Measurements from ENCODE around the gene TMCO6.

DNA sequence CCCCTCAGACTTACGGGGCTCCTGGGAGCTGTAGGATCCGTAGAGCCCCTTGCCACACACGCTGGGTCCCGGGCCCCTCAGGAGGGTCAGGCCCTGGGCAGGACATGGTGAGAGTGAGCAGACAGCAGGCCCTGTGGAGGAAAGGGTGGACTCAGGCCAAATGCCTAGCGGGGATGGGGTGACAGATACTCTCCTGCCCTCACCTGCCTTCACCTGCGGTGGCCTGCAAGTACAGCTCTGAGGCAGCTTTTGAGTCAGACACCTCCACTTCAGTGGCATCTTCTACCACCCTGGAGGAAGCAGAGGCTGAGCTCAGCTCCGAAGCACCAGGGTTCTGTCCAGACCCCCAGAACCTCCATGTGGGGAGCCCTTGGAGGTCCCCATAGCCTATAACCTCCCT, 48.4 kb upstream of the TMCO6 start:
- TF ChIP-seq, protein P1, sequence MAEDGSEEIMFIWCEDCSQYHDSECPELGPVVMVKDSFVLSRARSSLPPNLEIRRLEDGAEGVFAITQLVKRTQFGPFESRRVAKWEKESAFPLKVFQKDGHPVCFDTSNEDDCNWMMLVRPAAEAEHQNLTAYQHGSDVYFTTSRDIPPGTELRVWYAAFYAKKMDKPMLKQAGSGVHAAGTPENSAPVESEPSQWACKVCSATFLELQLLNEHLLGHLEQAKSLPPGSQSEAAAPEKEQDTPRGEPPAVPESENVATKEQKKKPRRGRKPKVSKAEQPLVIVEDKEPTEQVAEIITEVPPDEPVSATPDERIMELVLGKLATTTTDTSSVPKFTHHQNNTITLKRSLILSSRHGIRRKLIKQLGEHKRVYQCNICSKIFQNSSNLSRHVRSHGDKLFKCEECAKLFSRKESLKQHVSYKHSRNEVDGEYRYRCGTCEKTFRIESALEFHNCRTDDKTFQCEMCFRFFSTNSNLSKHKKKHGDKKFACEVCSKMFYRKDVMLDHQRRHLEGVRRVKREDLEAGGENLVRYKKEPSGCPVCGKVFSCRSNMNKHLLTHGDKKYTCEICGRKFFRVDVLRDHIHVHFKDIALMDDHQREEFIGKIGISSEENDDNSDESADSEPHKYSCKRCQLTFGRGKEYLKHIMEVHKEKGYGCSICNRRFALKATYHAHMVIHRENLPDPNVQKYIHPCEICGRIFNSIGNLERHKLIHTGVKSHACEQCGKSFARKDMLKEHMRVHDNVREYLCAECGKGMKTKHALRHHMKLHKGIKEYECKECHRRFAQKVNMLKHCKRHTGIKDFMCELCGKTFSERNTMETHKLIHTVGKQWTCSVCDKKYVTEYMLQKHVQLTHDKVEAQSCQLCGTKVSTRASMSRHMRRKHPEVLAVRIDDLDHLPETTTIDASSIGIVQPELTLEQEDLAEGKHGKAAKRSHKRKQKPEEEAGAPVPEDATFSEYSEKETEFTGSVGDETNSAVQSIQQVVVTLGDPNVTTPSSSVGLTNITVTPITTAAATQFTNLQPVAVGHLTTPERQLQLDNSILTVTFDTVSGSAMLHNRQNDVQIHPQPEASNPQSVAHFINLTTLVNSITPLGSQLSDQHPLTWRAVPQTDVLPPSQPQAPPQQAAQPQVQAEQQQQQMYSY (CRISPR knock-in tag; IDR thresholded peaks at IDR 0.05): no peak
- TF ChIP-seq, protein P2, sequence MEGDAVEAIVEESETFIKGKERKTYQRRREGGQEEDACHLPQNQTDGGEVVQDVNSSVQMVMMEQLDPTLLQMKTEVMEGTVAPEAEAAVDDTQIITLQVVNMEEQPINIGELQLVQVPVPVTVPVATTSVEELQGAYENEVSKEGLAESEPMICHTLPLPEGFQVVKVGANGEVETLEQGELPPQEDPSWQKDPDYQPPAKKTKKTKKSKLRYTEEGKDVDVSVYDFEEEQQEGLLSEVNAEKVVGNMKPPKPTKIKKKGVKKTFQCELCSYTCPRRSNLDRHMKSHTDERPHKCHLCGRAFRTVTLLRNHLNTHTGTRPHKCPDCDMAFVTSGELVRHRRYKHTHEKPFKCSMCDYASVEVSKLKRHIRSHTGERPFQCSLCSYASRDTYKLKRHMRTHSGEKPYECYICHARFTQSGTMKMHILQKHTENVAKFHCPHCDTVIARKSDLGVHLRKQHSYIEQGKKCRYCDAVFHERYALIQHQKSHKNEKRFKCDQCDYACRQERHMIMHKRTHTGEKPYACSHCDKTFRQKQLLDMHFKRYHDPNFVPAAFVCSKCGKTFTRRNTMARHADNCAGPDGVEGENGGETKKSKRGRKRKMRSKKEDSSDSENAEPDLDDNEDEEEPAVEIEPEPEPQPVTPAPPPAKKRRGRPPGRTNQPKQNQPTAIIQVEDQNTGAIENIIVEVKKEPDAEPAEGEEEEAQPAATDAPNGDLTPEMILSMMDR (IDR thresholded peaks at IDR 0.05): no peak
- TF ChIP-seq ETV6 (CRISPR knock-in tag; IDR thresholded peaks at IDR 0.05): no peak
- no peak for TF ChIP-seq ELF4 (CRISPR knock-in tag; IDR thresholded peaks at IDR 0.05; ENCODE audit: low read depth)
- TF ChIP-seq, protein P3, sequence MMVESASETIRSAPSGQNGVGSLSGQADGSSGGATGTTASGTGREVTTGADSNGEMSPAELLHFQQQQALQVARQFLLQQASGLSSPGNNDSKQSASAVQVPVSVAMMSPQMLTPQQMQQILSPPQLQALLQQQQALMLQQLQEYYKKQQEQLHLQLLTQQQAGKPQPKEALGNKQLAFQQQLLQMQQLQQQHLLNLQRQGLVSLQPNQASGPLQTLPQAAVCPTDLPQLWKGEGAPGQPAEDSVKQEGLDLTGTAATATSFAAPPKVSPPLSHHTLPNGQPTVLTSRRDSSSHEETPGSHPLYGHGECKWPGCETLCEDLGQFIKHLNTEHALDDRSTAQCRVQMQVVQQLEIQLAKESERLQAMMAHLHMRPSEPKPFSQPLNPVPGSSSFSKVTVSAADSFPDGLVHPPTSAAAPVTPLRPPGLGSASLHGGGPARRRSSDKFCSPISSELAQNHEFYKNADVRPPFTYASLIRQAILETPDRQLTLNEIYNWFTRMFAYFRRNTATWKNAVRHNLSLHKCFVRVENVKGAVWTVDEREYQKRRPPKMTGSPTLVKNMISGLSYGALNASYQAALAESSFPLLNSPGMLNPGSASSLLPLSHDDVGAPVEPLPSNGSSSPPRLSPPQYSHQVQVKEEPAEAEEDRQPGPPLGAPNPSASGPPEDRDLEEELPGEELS (CRISPR knock-in tag; IDR thresholded peaks at IDR 0.05): no peak
- TF ChIP-seq, protein P4, sequence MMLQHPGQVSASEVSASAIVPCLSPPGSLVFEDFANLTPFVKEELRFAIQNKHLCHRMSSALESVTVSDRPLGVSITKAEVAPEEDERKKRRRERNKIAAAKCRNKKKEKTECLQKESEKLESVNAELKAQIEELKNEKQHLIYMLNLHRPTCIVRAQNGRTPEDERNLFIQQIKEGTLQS (CRISPR knock-in tag; conservative IDR thresholded peaks at IDR 0.05): no peak
- TF ChIP-seq ZNF263 (CRISPR knock-in tag; IDR thresholded peaks at IDR 0.05; ENCODE audit: low read depth): no peak
- no peak for TF ChIP-seq CREM (CRISPR knock-in tag; IDR thresholded peaks at IDR 0.05)
- TF ChIP-seq CBFB (CRISPR knock-in tag; IDR thresholded peaks at IDR 0.05; ENCODE audit: low read depth): no peak
- no peak for TF ChIP-seq NR2C2 (CRISPR knock-in tag; IDR thresholded peaks at IDR 0.05)
- TF ChIP-seq TEAD1 (CRISPR knock-in tag; IDR thresholded peaks at IDR 0.05): no peak
- TF ChIP-seq MYBL2 (CRISPR knock-in tag; IDR thresholded peaks at IDR 0.05): no peak
- TF ChIP-seq ZNF281 (CRISPR knock-in tag; IDR thresholded peaks at IDR 0.05): no peak
